H9 (cell line): ENCODE results near the gene SPP1. TPM values are rescaled to one million over a fixed set of nuclear protein-coding genes. Genes with fewer than 3 reads are reported as not detected.

Source experiments
- DNase-seq: peaks from one replicate; pipeline ENCODE4 v3.0.0-alpha.2; 2017
- H2AFZ ChIP-seq: one replicate; pipeline ENCODE4 v1.6.1; 2013; ENCODE audit warnings: mild to moderate bottlenecking, low read length, control low read depth, moderate library complexity
- H2AK5ac ChIP-seq: 2 replicates; pipeline ENCODE4 v1.6.1; 2013; ENCODE audit warnings: low read length, control low read depth, mixed read lengths; ENCODE audit not compliant: insufficient read length
- H2BK120ac ChIP-seq: one replicate; pipeline ENCODE4 v1.6.1; 2013; ENCODE audit warnings: low read depth, mild to moderate bottlenecking, low read length, control low read depth, inconsistent platforms; ENCODE audit not compliant: poor library complexity, severe bottlenecking
- H2BK12ac ChIP-seq: 2 replicates; pipeline ENCODE4 v1.6.1; 2013; ENCODE audit warnings: low read length, control low read depth, mixed read lengths, low read depth; ENCODE audit not compliant: insufficient read length
- H2BK15ac ChIP-seq: 2 replicates; pipeline ENCODE4 v1.6.1; 2013; ENCODE audit warnings: low read depth, low read length, control low read depth
- H2BK20ac ChIP-seq: one replicate; pipeline ENCODE4 v1.6.1; 2013; ENCODE audit warnings: low read depth, mild to moderate bottlenecking, low read length, control low read depth, inconsistent platforms; ENCODE audit not compliant: poor library complexity, severe bottlenecking
- H2BK5ac ChIP-seq: 2 replicates; pipeline ENCODE4 v1.6.1; 2013; ENCODE audit warnings: low read length, control low read depth, mixed read lengths; ENCODE audit not compliant: insufficient read length
- H3K14ac ChIP-seq: 2 replicates; pipeline ENCODE4 v1.6.1; 2013; ENCODE audit warnings: low read length, control low read depth; ENCODE audit not compliant: insufficient read depth
- H3K18ac ChIP-seq: 2 replicates; pipeline ENCODE4 v1.6.1; 2013; ENCODE audit warnings: low read depth, mild to moderate bottlenecking, mixed read lengths, low read length, control low read depth; ENCODE audit not compliant: insufficient read length
- H3K23ac ChIP-seq: 2 replicates; pipeline ENCODE4 v1.6.1; 2013; ENCODE audit warnings: low read length, control low read depth, mixed read lengths, low read depth; ENCODE audit not compliant: insufficient read length
- H3K23me2 ChIP-seq: 2 replicates; pipeline ENCODE4 v1.6.1; 2013; ENCODE audit warnings: low read depth, mild to moderate bottlenecking, mixed read lengths, low read length, control low read depth; ENCODE audit not compliant: insufficient read length, poor library complexity, severe bottlenecking
- H3K27ac ChIP-seq: 2 replicates; pipeline ENCODE4 v1.5.1; 2013; ENCODE audit warnings: low read length, control low read depth, mixed read lengths, low read depth; ENCODE audit not compliant: insufficient read length
- H3K27me3 ChIP-seq: 2 replicates; pipeline ENCODE4 v1.6.1; 2013; ENCODE audit warnings: low read length, control low read depth, inconsistent platforms; ENCODE audit not compliant: insufficient read depth
- H3K4ac ChIP-seq: 2 replicates; pipeline ENCODE4 v1.6.1; 2013; ENCODE audit warnings: low read depth, mild to moderate bottlenecking, control low read depth, inconsistent platforms, low read length, moderate library complexity
- H3K4me1 ChIP-seq: 2 replicates; pipeline ENCODE4 v1.6.1; 2013; ENCODE audit warnings: low read length, control low read depth, inconsistent platforms; ENCODE audit not compliant: insufficient read depth
- H3K4me2 ChIP-seq: 2 replicates; pipeline ENCODE4 v1.6.1; 2013; ENCODE audit warnings: low read length, control low read depth, mixed read lengths; ENCODE audit not compliant: insufficient read length, insufficient read depth
- H3K56ac ChIP-seq: 2 replicates; pipeline ENCODE4 v1.6.1; 2013; ENCODE audit warnings: low read depth, mild to moderate bottlenecking, mixed read lengths, low read length, control low read depth; ENCODE audit not compliant: insufficient read length
- H3K79me1 ChIP-seq: 2 replicates; pipeline ENCODE4 v1.6.1; 2013; ENCODE audit warnings: low read depth, mild to moderate bottlenecking, moderate library complexity, low read length, control low read depth, inconsistent platforms; ENCODE audit not compliant: insufficient read depth, poor library complexity, severe bottlenecking
- H3K79me2 ChIP-seq: 2 replicates; pipeline ENCODE4 v1.6.1; 2013; ENCODE audit warnings: low read length, control low read depth, inconsistent platforms; ENCODE audit not compliant: insufficient read depth
- H3K9ac ChIP-seq: 2 replicates; pipeline ENCODE4 v1.6.1; 2013; ENCODE audit warnings: low read length, control low read depth, mixed read lengths; ENCODE audit not compliant: insufficient read length; ENCODE audit errors: extremely low read depth
- H3K9me3 ChIP-seq: one replicate; pipeline ENCODE4 v1.6.1; 2013; ENCODE audit warnings: low read depth, low read length, inconsistent platforms; ENCODE audit not compliant: control insufficient read depth
- H3T11ph ChIP-seq: one replicate; pipeline ENCODE4 v1.6.1; 2013; ENCODE audit warnings: mild to moderate bottlenecking, low read length, control low read depth, inconsistent platforms
- H4K20me1 ChIP-seq: one replicate; pipeline ENCODE4 v1.6.1; 2013; ENCODE audit not compliant: control insufficient read depth, insufficient read length, insufficient read depth
- H4K5ac ChIP-seq: 2 replicates; pipeline ENCODE4 v1.6.1; 2013; ENCODE audit warnings: low read depth, mild to moderate bottlenecking, mixed read lengths, low read length, control low read depth; ENCODE audit not compliant: insufficient read length
- H4K8ac ChIP-seq: replicated peaks from 2 replicates; pipeline ENCODE4 v1.6.1; 2013; ENCODE audit warnings: low read length, control low read depth, mixed read lengths, low read depth; ENCODE audit not compliant: insufficient read length
- H4K91ac ChIP-seq: 2 replicates; pipeline ENCODE4 v1.6.1; 2013; ENCODE audit warnings: low read depth, mild to moderate bottlenecking, moderate library complexity, mixed read lengths, low read length, control low read depth; ENCODE audit not compliant: insufficient read length
- H3K27ac Mint-ChIP-seq, 3 experiments: 2 replicates in 2 of 3; 3 replicates in 1 of 3; pipeline ENCODE4 v1.8.0; 2020 to 2021; ENCODE audit warnings: mixed read lengths in 3 of 3, mild to moderate bottlenecking in 1 of 3, moderate library complexity in 1 of 3
- H3K27me3 Mint-ChIP-seq: 2 replicates; pipeline ENCODE4 v1.8.0; 2021; ENCODE audit warnings: low read depth, mild to moderate bottlenecking, moderate library complexity, mixed read lengths
- H3K36me3 Mint-ChIP-seq, 3 experiments: 2 replicates in 2 of 3; 3 replicates in 1 of 3; pipeline ENCODE4 v1.8.0; 2020 to 2021; ENCODE audit warnings: low read depth in 3 of 3, mixed read lengths in 3 of 3; ENCODE audit not compliant: insufficient read depth in 1 of 3
- H3K4me1 Mint-ChIP-seq, 2 experiments: 2 replicates each; pipeline ENCODE4 v1.8.0; 2020; ENCODE audit warnings: mixed read lengths in 2 of 2
- H3K4me3 Mint-ChIP-seq, 2 experiments: 2 replicates in 1 of 2; 3 replicates in 1 of 2; pipeline ENCODE4 v1.8.0; 2020 to 2021; ENCODE audit warnings: mild to moderate bottlenecking in 2 of 2, mixed read lengths in 2 of 2, moderate library complexity in 1 of 2
- H3K9me3 Mint-ChIP-seq, 2 experiments: 2 replicates in 1 of 2; 3 replicates in 1 of 2; pipeline ENCODE4 v1.8.0; 2020; ENCODE audit warnings: mild to moderate bottlenecking in 2 of 2, mixed read lengths in 2 of 2, moderate library complexity in 1 of 2
- CTCF ChIP-seq: fragments of 200-600 bp; sonication (generic); conservative IDR thresholded peaks from 3 replicates; pipeline ENCODE4 v1.8.0; 2021; ENCODE audit warnings: antibody characterized with exemption, mild to moderate bottlenecking
- WGBS: extraction: QIAGEN DNeasy Blood & Tissue Kit; methylation state at CpG from one replicate; pipeline ENCODE4 v1.1.7; 2013; ENCODE audit warnings: missing lambda C conversion rate, low lambda C conversion rate, mixed read lengths; ENCODE audit not compliant: insufficient read length; ENCODE audit errors: extremely low coverage; 5-methylcytosine and 5-hydroxymethylcytosine counted together
- total RNA-seq: library from RNA; stranded (reverse); gene quantifications from 2 replicates; pipeline ENCODE4 v1.2.1, GENCODE V29; 2021

SPP1 gene
- total RNA-seq, 1 experiment from 2014 or later = 13.2 TPM

- H2BK20ac ChIP-seq = no peak overlapping the region
- H3K4me2 ChIP-seq = no peak overlapping the region
- no peak overlapping the region for H2AK5ac ChIP-seq
- no peak overlapping the region for H3K9ac ChIP-seq
- no peak overlapping the region for H2BK15ac ChIP-seq
- Mint-ChIP-seq H3K4me3 (no peak overlapping the region), H3K27me3 (no peaks in the 10 kb centered on the region), H3K36me3 (no peaks in the 10 kb centered on the region), H3K27ac (0 out of 7 replicates have a peak overlapping the region, but pooled peaks of 1 of the 3 experiments have one; percentile 35), H3K4me1 (peaks cover 38% of the 10 kb centered on the region in 2 experiments), H3K9me3 (no peaks in the 10 kb centered on the region)
- no peak for DNase-seq
- H3T11ph ChIP-seq = no peak overlapping the region
- WGBS = no CpG with 5 or more reads among the region's 1 CpG
- no peak for TF ChIP-seq CTCF
- no peaks in the 10 kb centered on the region for H3K9me3 ChIP-seq
- H3K79me2 ChIP-seq = no peaks in the 10 kb centered on the region
- H4K5ac ChIP-seq = no peak overlapping the region
- no peaks in the 10 kb centered on the region for H4K20me1 ChIP-seq
- no peak overlapping the region for H2BK12ac ChIP-seq
- H4K8ac ChIP-seq = no peak overlapping the region
- no peak overlapping the region for H2BK120ac ChIP-seq
- no peaks in the 10 kb centered on the region for H3K79me1 ChIP-seq
- H3K56ac ChIP-seq = no peak overlapping the region
- H3K23ac ChIP-seq = no peak overlapping the region
- H3K4me1 ChIP-seq = peaks cover 17% of the 10 kb centered on the region
- no peak overlapping the region for H3K14ac ChIP-seq
- H2AFZ ChIP-seq = no peak overlapping the region
- H2BK5ac ChIP-seq = no peak overlapping the region
- no peak overlapping the region for H4K91ac ChIP-seq
- H3K27me3 ChIP-seq = no peaks in the 10 kb centered on the region
- no peak overlapping the region for H3K4ac ChIP-seq
- H3K23me2 ChIP-seq = no peaks in the 10 kb centered on the region
- H3K18ac ChIP-seq = no peak overlapping the region
- no peak overlapping the region for H3K27ac ChIP-seq
Observed at GRCh38 chr4:87953826-87954225, 21.7 kb upstream of the SPP1 start.
